Measurements from ENCODE around the gene CLK2.
"Not testable (repeated sequence)": the region's sequence is repeated elsewhere in the genome, so short reads cannot be mapped to it uniquely, and the experiment has no call there.

CLK2 gene

DNA sequence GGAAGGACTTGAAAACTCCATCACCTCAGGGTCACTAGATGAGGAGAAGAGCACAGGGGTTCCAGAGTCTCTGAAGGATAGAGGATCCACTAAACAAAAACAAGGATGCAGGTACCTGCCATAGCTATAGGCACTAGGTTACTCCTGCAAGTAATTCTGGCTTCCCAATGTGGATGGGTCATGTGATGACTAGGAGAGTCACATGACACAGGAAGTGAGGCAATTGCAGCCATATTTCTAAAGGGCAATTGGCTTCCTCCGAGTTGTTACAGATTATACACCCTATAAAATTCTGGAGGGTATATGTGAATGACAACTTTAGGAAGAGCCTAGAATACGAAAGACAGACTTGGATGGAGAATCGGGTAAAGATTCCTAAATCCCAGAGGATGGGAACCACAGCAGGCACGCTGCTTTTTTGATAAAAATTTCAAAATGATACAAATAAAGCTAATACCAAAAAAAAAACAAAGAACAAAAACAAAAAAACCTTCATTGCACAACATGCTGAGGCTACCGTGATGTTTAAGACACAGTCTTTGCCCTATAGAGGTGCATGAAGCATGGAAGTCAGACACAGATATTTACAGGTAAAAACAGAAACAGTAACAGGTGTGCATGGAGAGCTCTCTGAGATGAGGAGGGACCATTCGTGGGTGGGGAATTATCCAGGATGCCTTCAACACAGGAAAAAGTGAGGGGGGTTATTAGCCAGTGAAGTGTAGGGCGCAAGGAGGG is 54.3 kb downstream of the CLK2 start:
- H3K4me3 ChIP-seq (ENCODE audit: low read depth, low read length): peak overlapping the region; percentile 38
- TF ChIP-seq, protein P1, sequence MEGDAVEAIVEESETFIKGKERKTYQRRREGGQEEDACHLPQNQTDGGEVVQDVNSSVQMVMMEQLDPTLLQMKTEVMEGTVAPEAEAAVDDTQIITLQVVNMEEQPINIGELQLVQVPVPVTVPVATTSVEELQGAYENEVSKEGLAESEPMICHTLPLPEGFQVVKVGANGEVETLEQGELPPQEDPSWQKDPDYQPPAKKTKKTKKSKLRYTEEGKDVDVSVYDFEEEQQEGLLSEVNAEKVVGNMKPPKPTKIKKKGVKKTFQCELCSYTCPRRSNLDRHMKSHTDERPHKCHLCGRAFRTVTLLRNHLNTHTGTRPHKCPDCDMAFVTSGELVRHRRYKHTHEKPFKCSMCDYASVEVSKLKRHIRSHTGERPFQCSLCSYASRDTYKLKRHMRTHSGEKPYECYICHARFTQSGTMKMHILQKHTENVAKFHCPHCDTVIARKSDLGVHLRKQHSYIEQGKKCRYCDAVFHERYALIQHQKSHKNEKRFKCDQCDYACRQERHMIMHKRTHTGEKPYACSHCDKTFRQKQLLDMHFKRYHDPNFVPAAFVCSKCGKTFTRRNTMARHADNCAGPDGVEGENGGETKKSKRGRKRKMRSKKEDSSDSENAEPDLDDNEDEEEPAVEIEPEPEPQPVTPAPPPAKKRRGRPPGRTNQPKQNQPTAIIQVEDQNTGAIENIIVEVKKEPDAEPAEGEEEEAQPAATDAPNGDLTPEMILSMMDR (conservative IDR thresholded peaks at IDR 0.05; ENCODE audit: low read depth, low read length): no peak
- DNase-seq (ENCODE audit: low read depth): peak; percentile 83

DNA sequence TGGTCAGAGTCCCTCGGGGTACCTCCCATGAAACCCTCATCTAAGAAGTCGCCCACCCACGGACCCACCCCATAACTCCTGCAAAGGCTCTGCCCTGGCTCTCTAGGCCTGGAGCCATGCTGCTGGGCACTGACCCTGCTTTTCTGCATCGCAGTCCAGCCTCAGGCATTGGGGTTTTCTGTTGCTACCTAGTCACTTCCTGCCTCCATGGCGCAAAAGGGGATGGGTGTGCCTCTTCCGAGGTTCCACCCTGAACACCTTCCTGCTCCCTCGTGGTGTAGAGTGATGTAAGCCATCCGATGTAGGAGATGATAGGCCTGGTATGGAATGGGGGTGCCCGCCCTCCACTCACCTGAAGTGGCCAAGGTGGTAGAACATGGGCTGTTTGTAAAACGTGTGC is 58.6 kb downstream of the CLK2 start:
- not testable (repeated sequence) for DNase-seq (ENCODE audit: low read depth); H3K4me3 ChIP-seq (ENCODE audit: low read depth, low read length)

All from choroid plexus epithelial cell (primary cell).